Stimulated activated CD8-positive, alpha-beta memory T cell treated with anti-CD3 and anti-CD28 coated beads, Interleukin-4, amount 100 ng/mL, for 24 hours (primary cell): ENCODE results near the gene DOCK9.

ENCODE experiments used
- DNase-seq: peaks from one replicate; pipeline ENCODE4 v3.0.0-alpha.2; 2020; ENCODE audit warnings: low read depth

DOCK9 gene

GRCh38 chr13:98886587-98887230 lies 91.2 kb downstream of the DOCK9 start:
- DNase-seq, result no peak

- DNase-seq, result no peak
These were observed 92.3 kb downstream of the DOCK9 start for GRCh38 chr13:98885600-98885999.

- DNase-seq, result no peak
These were observed 93.9 kb downstream of the DOCK9 start for GRCh38 chr13:98883998-98884397.

GRCh38 chr13:98881390-98881789 lies 96.5 kb downstream of the DOCK9 start:
- no peak for DNase-seq

- DNase-seq, result no peak
These were observed 97.2 kb downstream of the DOCK9 start for GRCh38 chr13:98880677-98881076.

- no peak for DNase-seq
These were observed 97.9 kb downstream of the DOCK9 start for GRCh38 chr13:98879957-98880356.

GRCh38 chr13:98879127-98879520 lies 98.7 kb downstream of the DOCK9 start:
- no peak for DNase-seq

- no peak for DNase-seq
These were observed 99.3 kb downstream of the DOCK9 start for GRCh38 chr13:98878486-98879126.

GRCh38 chr13:98877936-98878335 lies 99.9 kb downstream of the DOCK9 start:
- DNase-seq, result no peak

GRCh38 chr13:98877466-98877865 lies 100.4 kb downstream of the DOCK9 start:
- no peak for DNase-seq

GRCh38 chr13:98875146-98875729 lies 102.6 kb downstream of the DOCK9 start:
- no peak for DNase-seq

GRCh38 chr13:98874029-98874397 lies 103.9 kb downstream of the DOCK9 start:
- DNase-seq, result no peak

GRCh38 chr13:98873377-98874028 lies 104.4 kb downstream of the DOCK9 start:
- DNase-seq, result no peak

- no peak for DNase-seq
These were observed 106.1 kb downstream of the DOCK9 start for GRCh38 chr13:98871727-98872126.

- DNase-seq, result no peak
These were observed 108.3 kb downstream of the DOCK9 start for GRCh38 chr13:98869408-98870090.

- no peak for DNase-seq
These were observed 108.9 kb downstream of the DOCK9 start for GRCh38 chr13:98868932-98869331.

- no peak for DNase-seq
These were observed 111.0 kb downstream of the DOCK9 start for GRCh38 chr13:98866882-98867281.

- no peak for DNase-seq
These were observed 117.4 kb downstream of the DOCK9 start for GRCh38 chr13:98860491-98860890.

GRCh38 chr13:98858191-98858590 lies 119.7 kb downstream of the DOCK9 start:
- no peak for DNase-seq

- DNase-seq, result no peak
These were observed 120.9 kb downstream of the DOCK9 start for GRCh38 chr13:98856983-98857382.

- DNase-seq, result no peak
These were observed 123.4 kb downstream of the DOCK9 start for GRCh38 chr13:98854448-98854847.

GRCh38 chr13:98853771-98854221 lies 124.1 kb downstream of the DOCK9 start:
- peak; percentile 32 for DNase-seq
